Effector memory CD4-positive, alpha-beta T cell (primary cell): Measurements from ENCODE around the gene USF3.
"Not testable (repeated sequence)": the region's sequence is repeated elsewhere in the genome, so short reads cannot be mapped to it uniquely, and the experiment has no call there.

Experiments
- DNase-seq, 3 donors: peaks; one replicate each; pipeline ENCODE4 v3.0.0-alpha.2; 2020
- H3K27ac ChIP-seq: 2 replicates; pipeline ENCODE4 v1.7.0; 2013; ENCODE audit warnings: mild to moderate bottlenecking, low read length, moderate library complexity; ENCODE audit not compliant: insufficient read depth, poor library complexity, severe bottlenecking
- H3K27me3 ChIP-seq: replicated peaks from 2 replicates; pipeline ENCODE4 v1.7.0; 2013; ENCODE audit warnings: mild to moderate bottlenecking, low read length; ENCODE audit not compliant: insufficient read depth, control insufficient read depth, poor library complexity, severe bottlenecking
- H3K36me3 ChIP-seq: 2 replicates; pipeline ENCODE4 v1.7.0; 2013; ENCODE audit warnings: mild to moderate bottlenecking, low read length, moderate library complexity; ENCODE audit not compliant: control insufficient read depth, insufficient read depth
- H3K4me1 ChIP-seq: 2 replicates; pipeline ENCODE4 v1.7.0; 2013; ENCODE audit warnings: low read length, mild to moderate bottlenecking; ENCODE audit not compliant: control insufficient read depth, insufficient read depth, poor library complexity, severe bottlenecking
- H3K4me3 ChIP-seq: 2 replicates; pipeline ENCODE4 v1.7.0; 2013; ENCODE audit warnings: low read length, low read depth, mild to moderate bottlenecking; ENCODE audit not compliant: insufficient read depth, poor library complexity, severe bottlenecking
- H3K9me3 ChIP-seq: 2 replicates; pipeline ENCODE4 v1.7.0; 2013; ENCODE audit warnings: mild to moderate bottlenecking, low read length, moderate library complexity; ENCODE audit not compliant: control insufficient read depth

Gene USF3

GRCh38 chr3:113636034-113636433 is 60.4 kb downstream of the USF3 start:
- H3K27ac ChIP-seq, H3K36me3 ChIP-seq, DNase-seq, H3K9me3 ChIP-seq, H3K4me1 ChIP-seq, H3K4me3 ChIP-seq, H3K27me3 ChIP-seq: not testable (repeated sequence)

DNA sequence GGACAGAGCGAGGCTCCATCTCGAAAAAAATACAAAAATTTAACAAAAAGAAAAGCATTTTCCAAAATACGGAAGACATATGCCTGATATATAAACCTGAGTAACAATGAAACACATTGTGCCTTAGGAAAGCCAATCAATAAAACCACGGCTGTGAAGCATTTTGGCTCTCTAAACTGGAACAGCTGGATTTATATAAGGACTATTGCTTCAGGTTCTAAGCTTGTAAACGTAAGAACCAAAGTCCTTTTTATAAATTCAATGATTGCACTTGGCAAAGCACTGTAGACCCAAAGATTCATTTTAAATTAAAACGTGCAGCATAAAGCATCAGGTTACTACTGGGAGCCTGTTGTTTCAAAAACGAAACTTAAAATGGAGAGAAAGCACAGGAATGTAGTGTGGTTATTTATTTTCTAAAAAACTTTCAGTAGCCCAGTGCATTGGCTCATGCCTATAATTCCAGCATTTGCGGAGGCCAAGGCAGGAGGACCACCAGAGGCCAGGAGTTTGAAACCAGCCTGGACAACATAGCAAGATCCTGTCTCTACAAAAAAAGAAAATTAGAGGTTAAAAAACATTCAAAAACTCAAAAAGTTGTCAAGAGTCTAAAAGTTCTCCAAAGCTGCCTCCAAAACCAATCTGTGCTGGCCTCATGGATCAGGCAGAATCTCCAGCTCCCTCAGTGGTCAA is 61.5 kb downstream of the USF3 start:
- no peak overlapping the region for H3K4me3 ChIP-seq

GRCh38 chr3:113631573-113631972 is 64.9 kb downstream of the USF3 start:
- Histone ChIP-seq H3K27me3 (no peaks in the 10 kb centered on the region), H3K4me3 (no peak overlapping the region), H3K4me1 (no peaks in the 10 kb centered on the region), H3K9me3 (no peaks in the 10 kb centered on the region), H3K27ac (no peak overlapping the region), H3K36me3 (peaks cover 33% of the 10 kb centered on the region)
- no peak for DNase-seq

More for the DNA sequence above, 61.5 kb downstream of the USF3 start:
- Histone ChIP-seq H3K36me3 (peaks cover 4% of the 10 kb centered on the region), H3K27me3 (no peaks in the 10 kb centered on the region), H3K27ac (no peak overlapping the region), H3K9me3 (no peaks in the 10 kb centered on the region), H3K4me1 (no peaks in the 10 kb centered on the region)
- no peak for DNase-seq

GRCh38 chr3:113630956-113631542 is 65.4 kb downstream of the USF3 start:
- Histone ChIP-seq H3K4me3 (no peak overlapping the region), H3K4me1 (no peaks in the 10 kb centered on the region), H3K9me3 (no peaks in the 10 kb centered on the region), H3K27me3 (no peaks in the 10 kb centered on the region), H3K36me3 (peaks cover 39% of the 10 kb centered on the region), H3K27ac (no peak overlapping the region)
- DNase-seq, result no peak

GRCh38 chr3:113629584-113630421 is 66.6 kb downstream of the USF3 start:
- Histone ChIP-seq H3K4me1 (no peaks in the 10 kb centered on the region), H3K9me3 (no peaks in the 10 kb centered on the region), H3K4me3 (no peak overlapping the region), H3K27ac (no peak overlapping the region), H3K27me3 (no peaks in the 10 kb centered on the region), H3K36me3 (peaks cover 43% of the 10 kb centered on the region)
- DNase-seq, result no peak

DNA sequence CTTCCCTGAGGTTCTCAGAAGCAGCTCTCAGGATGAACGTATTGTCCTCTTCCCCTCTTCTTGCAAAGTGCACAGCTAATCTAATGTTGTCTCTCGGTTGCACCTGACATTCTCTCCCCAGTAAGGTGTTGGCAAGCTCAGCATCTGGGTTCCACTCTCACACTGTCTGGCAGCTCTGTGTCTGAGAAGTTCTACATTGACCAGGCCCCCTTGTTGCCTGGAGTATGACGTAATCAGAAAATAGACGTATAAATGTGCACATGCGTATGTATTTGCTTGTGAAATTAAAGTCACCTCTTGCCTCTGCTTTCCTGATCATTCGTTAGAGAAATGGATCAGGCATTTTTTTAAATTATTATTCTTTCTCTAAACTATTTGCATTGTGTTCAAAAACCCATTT is 67.7 kb downstream of the USF3 start:
- DNase-seq, result no peak
- no peaks in the 10 kb centered on the region for H3K27me3 ChIP-seq

DNA sequence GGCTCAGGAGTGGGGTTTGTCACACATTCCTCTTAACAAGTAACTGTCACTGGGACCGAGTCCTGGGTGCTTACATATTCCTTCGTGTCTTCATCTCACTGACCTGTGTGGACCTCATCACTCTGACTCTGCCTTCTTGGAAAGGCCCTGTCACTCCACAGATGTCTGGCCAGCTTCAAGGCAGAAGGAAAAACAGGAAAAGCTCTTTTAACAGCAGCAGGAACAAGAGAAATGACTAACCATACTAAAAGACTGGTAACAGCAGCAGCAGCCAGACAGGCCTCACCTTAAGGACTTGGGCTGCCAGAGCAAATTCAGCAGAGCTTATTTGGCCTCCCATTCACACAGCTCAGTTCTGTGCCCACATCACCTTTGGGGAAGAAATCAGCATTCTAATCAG is 68.1 kb downstream of the USF3 start:
- Histone ChIP-seq H3K27me3 (no peaks in the 10 kb centered on the region), H3K27ac (no peak overlapping the region), H3K9me3 (no peaks in the 10 kb centered on the region), H3K4me1 (no peaks in the 10 kb centered on the region), H3K4me3 (no peak overlapping the region), H3K36me3 (peaks cover 50% of the 10 kb centered on the region)
- DNase-seq, result no peak

More for the DNA sequence above, 67.7 kb downstream of the USF3 start:
- Histone ChIP-seq H3K4me3 (no peak overlapping the region), H3K4me1 (no peaks in the 10 kb centered on the region), H3K27ac (no peak overlapping the region), H3K9me3 (no peaks in the 10 kb centered on the region), H3K36me3 (peaks cover 47% of the 10 kb centered on the region)

- Histone ChIP-seq H3K36me3 (peaks cover 55% of the 10 kb centered on the region), H3K27ac (no peak overlapping the region), H3K9me3 (no peaks in the 10 kb centered on the region), H3K27me3 (no peaks in the 10 kb centered on the region), H3K4me1 (no peaks in the 10 kb centered on the region), H3K4me3 (no peak overlapping the region)
- DNase-seq, result no peak
Observed at GRCh38 chr3:113626503-113627371, 69.7 kb downstream of the USF3 start.

GRCh38 chr3:113625834-113626233 is 70.6 kb downstream of the USF3 start:
- H3K4me1 ChIP-seq, result no peaks in the 10 kb centered on the region
- no peaks in the 10 kb centered on the region for H3K27me3 ChIP-seq
- peaks cover 62% of the 10 kb centered on the region for H3K36me3 ChIP-seq
- DNase-seq, result no peak
- H3K9me3 ChIP-seq, result no peaks in the 10 kb centered on the region
- H3K27ac ChIP-seq, result no peak overlapping the region
- no peak overlapping the region for H3K4me3 ChIP-seq
